PC-9 (cell line): ENCODE data around the gene CABCOCO1.

Source experiments
- CTCF ChIP-seq: fragments of 200-600 bp; sonication (generic); conservative IDR thresholded peaks from 2 replicates; pipeline ENCODE4 v1.6.1; 2017; ENCODE audit warnings: mixed run types, antibody characterized with exemption, mild to moderate bottlenecking, moderate library complexity
- EZH2 ChIP-seq: fragments of 200-600 bp; sonication (generic); IDR thresholded peaks from 2 replicates; pipeline ENCODE4 v1.8.0; 2017; ENCODE audit warnings: antibody characterized with exemption, low read depth

GRCh38 chr10:61617180-61617579 is 45.5 kb upstream of the CABCOCO1 start:
- TF ChIP-seq CTCF (no peak), EZH2 (no peak)
